Activated CD8-positive, alpha-beta T cell treated with anti-CD3 and anti-CD28 coated beads for 36 hours (primary cell): ENCODE data around the gene LNX1. TPM values are rescaled to one million over a fixed set of nuclear protein-coding genes. Genes with fewer than 3 reads are reported as not detected.
A peak's percentile ranks its signal among the peaks of the same experiment; 100 is the strongest.

ENCODE experiments used
- ATAC-seq: fragments of 200-7000 bp; cut with Tn5 transposase; one replicate; pipeline ENCODE4 v1.10.0; 2021; ENCODE audit warnings: mild to moderate bottlenecking, moderate library complexity
- CTCF ChIA-PET: fragments of 350-600 bp; sonication (Branson Sonifier 250); formaldehyde crosslinking; loops from one replicate; lab custom pipeline; 2021; ENCODE audit warnings: antibody characterized with exemption; lab: Charles Lee
- POLR2A ChIA-PET: fragments of 350-600 bp; sonication (Branson Sonifier 250); formaldehyde crosslinking; loops from one replicate; lab custom pipeline; 2021; ENCODE audit warnings: antibody characterized with exemption; lab: Charles Lee
- DNase-seq: peaks from one replicate; pipeline ENCODE4 v3.0.0-alpha.2; 2020
- H3K27ac Mint-ChIP-seq: one replicate; pipeline ENCODE4 v1.8.0; 2021; ENCODE audit warnings: mild to moderate bottlenecking, mixed read lengths
- H3K27me3 Mint-ChIP-seq: one replicate; pipeline ENCODE4 v1.8.0; 2021; ENCODE audit warnings: mixed read lengths
- H3K36me3 Mint-ChIP-seq: one replicate; pipeline ENCODE4 v1.8.0; 2021; ENCODE audit warnings: low read depth, mixed read lengths
- H3K4me1 Mint-ChIP-seq: one replicate; pipeline ENCODE4 v1.8.0; 2021; ENCODE audit warnings: low read depth, mixed read lengths
- H3K4me3 Mint-ChIP-seq: one replicate; pipeline ENCODE4 v1.8.0; 2021; ENCODE audit warnings: mild to moderate bottlenecking, moderate library complexity, mixed read lengths
- H3K9me3 Mint-ChIP-seq: one replicate; pipeline ENCODE4 v1.8.0; 2021; ENCODE audit warnings: mixed read lengths
- intact Hi-C: fragments of 100-400 bp; cut with micrococcal nuclease; formaldehyde crosslinking; loops from one replicate; pipeline ENCODE4 v1.10.0; 2022
- total RNA-seq, 2 experiments: library from RNA; stranded (reverse); gene quantifications; one replicate each; pipeline ENCODE4 v1.2.3, GENCODE V29; 2021
- TF ChIP-seq, protein P1 (sequence below): fragments of 200-600 bp; IDR thresholded peaks from one replicate; pipeline ENCODE4 v1.8.0; 2022; ENCODE audit warnings: antibody characterized with exemption, mild to moderate bottlenecking

Gene LNX1
- total RNA-seq, 2 experiments from 2014 or later = not detected

GRCh38 chr4:53490965-53491622 is 100.2 kb downstream of the LNX1 start:
- Mint-ChIP-seq H3K27me3 (peaks cover 7% of the 10 kb centered on the region), H3K9me3 (no peaks in the 10 kb centered on the region), H3K27ac (no peak overlapping the region), H3K4me3 (no peak overlapping the region), H3K4me1 (no peaks in the 10 kb centered on the region), H3K36me3 (no peaks in the 10 kb centered on the region)
- TF ChIP-seq, protein P1, sequence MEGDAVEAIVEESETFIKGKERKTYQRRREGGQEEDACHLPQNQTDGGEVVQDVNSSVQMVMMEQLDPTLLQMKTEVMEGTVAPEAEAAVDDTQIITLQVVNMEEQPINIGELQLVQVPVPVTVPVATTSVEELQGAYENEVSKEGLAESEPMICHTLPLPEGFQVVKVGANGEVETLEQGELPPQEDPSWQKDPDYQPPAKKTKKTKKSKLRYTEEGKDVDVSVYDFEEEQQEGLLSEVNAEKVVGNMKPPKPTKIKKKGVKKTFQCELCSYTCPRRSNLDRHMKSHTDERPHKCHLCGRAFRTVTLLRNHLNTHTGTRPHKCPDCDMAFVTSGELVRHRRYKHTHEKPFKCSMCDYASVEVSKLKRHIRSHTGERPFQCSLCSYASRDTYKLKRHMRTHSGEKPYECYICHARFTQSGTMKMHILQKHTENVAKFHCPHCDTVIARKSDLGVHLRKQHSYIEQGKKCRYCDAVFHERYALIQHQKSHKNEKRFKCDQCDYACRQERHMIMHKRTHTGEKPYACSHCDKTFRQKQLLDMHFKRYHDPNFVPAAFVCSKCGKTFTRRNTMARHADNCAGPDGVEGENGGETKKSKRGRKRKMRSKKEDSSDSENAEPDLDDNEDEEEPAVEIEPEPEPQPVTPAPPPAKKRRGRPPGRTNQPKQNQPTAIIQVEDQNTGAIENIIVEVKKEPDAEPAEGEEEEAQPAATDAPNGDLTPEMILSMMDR = peak; percentile 34
- ATAC-seq = no peak
- intact Hi-C loops = no loop called here
- CTCF ChIA-PET = interaction anchor here (0.6 to 1.7 kb wide), 3 partner anchors 10 to 744 kb away, joined by 3 to 4 read pairs (median 3); no protein-coding TSS in a partner anchor
- POLR2A ChIA-PET = no interaction called here
- DNase-seq = no peak

GRCh38 chr4:53490161-53490956 is 100.9 kb downstream of the LNX1 start:
- intact Hi-C loops = no loop called here
- Mint-ChIP-seq H3K9me3 (no peaks in the 10 kb centered on the region), H3K36me3 (no peaks in the 10 kb centered on the region), H3K4me1 (no peaks in the 10 kb centered on the region), H3K27ac (no peak overlapping the region), H3K4me3 (no peak overlapping the region), H3K27me3 (peaks cover 7% of the 10 kb centered on the region)
- POLR2A ChIA-PET = no interaction called here
- TF ChIP-seq, protein P1 = no peak
- no peak for ATAC-seq
- CTCF ChIA-PET = interaction anchor here (0.7 to 2.0 kb wide), 4 partner anchors 9 to 743 kb away, joined by 3 to 7 read pairs (median 4); no protein-coding TSS in a partner anchor
- no peak for DNase-seq

- Mint-ChIP-seq H3K36me3 (no peaks in the 10 kb centered on the region), H3K27ac (no peak overlapping the region), H3K27me3 (peaks cover 9% of the 10 kb centered on the region), H3K9me3 (no peaks in the 10 kb centered on the region), H3K4me3 (no peak overlapping the region), H3K4me1 (no peaks in the 10 kb centered on the region)
- CTCF ChIA-PET = interaction anchor here (0.7 to 2.0 kb wide), 2 partner anchors 49 to 744 kb away, joined by 3 to 7 read pairs; no protein-coding TSS in a partner anchor
- DNase-seq = no peak
- TF ChIP-seq, protein P1 = no peak
- intact Hi-C loops = no loop called here
- POLR2A ChIA-PET = no interaction called here
- no peak for ATAC-seq
Measured at GRCh38 chr4:53489279-53489889, 101.9 kb downstream of the LNX1 start.

DNA sequence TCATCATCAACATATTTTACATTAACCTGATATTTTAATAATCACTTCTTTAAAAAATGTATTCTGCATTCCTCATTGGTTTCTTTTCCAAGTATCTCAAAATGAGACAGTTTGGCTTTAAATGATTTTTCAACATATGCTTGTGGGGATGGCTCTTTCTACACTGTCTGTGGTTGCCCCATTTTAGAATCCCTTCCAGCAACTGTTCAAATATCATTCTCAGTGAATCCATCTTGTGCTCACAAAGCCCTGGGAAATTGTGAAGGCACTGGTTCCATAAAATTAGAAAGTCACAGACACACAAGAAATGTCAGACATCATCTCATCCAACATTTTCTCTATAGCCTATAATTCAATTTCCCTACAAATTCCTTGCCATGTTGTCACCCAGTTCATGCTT is 103.5 kb downstream of the LNX1 start:
- CTCF ChIA-PET = no interaction called here
- TF ChIP-seq, protein P1 = no peak
- POLR2A ChIA-PET = interaction anchor here (0.6 kb wide), 1 partner anchor 563 kb away, joined by 3 read pairs; no protein-coding TSS in a partner anchor
- no peak overlapping the region for H3K4me3 Mint-ChIP-seq
- no peaks in the 10 kb centered on the region for H3K9me3 Mint-ChIP-seq
- ATAC-seq (no peak), DNase-seq (no peak)
- no peaks in the 10 kb centered on the region for H3K36me3 Mint-ChIP-seq
- peaks cover 10% of the 10 kb centered on the region for H3K27me3 Mint-ChIP-seq
- intact Hi-C loops = no loop called here
- no peak overlapping the region for H3K27ac Mint-ChIP-seq
- H3K4me1 Mint-ChIP-seq = no peaks in the 10 kb centered on the region
